Melanocyte of skin (primary cell): ENCODE results near the gene DNAJC5G. TPM values are rescaled to one million over a fixed set of nuclear protein-coding genes. Genes with fewer than 3 reads are reported as not detected.

Source experiments
- total RNA-seq, 2 donors: library from RNA; depleted of rRNA; stranded (reverse); fragments of >200 nt; gene quantifications; 2 replicates each; pipeline ENCODE4 v1.2.3, GENCODE V29; 2012

The DNAJC5G gene
- not detected for total RNA-seq

DNA sequence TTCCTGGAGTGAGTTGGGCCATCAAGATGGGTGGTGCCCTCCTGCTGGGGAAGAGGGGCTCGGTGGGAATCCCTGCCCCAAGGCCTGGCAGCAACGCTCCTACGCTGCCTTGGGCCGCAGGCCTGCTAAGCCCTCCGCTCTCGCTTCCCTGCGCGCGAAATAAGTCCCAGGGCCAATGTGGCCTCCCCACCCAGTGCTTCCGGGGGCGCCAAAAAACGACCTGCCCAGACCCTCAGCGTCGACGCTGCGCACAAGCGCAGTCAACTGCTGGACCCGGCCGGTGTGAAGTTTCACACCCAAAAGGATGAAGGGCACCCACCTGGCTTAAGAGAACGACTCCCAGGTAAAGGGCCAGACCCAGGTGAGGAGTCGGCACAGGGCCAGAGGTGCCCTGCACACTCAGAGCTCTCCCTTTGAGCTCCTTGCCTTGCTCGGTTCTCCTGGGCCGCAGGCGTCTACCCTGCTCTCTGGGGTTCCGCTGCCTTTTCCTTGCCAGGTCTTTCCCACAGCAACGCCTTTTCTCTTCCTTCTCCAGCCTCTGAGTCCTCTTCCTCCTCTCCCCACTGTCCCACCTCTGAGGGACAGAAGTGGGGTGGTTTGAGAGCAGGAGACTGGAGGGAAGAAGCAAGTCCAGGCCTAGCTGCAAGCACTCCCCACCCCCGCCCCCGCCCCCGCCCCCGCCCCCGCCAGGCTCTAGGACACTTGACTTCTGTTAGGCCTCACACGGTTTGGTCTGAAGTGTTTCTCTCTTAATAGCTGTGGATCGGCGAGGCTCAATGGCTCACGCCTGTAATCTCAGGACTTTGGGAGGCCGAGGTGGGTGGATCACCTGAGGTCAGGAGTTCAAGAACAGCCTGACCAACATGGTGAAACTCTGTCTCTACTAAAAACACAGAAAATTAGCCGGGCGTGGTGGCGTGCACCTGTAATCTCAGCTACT, at the start of gene DNAJC5G:
TSS of gene DNAJC5G (plus strand) at position 223 of the 940 bp plus-strand sequence. CDS start 1,296 bp downstream, outside the sequence.

GRCh38 chr2:27262379-27263286, 12.6 kb upstream of the DNAJC5G start, which contains the start of gene SLC30A3:
TSS of gene SLC30A3 (minus strand) at chr2:27263047. CDS start at chr2:27262906, 141 bp downstream.

GRCh38 chr2:27281855-27282559, 6.8 kb downstream of the DNAJC5G start, which contains the start of gene TRIM54:
TSS of gene TRIM54 (plus strand) at chr2:27282429. CDS start at chr2:27282732, 303 bp downstream.

GRCh38 chr2:27308359-27308881, 33.2 kb downstream of the DNAJC5G start, which contains the start of gene UCN:
TSS of gene UCN (minus strand) at chr2:27308445. CDS start at chr2:27307895, 550 bp downstream.

DNA sequence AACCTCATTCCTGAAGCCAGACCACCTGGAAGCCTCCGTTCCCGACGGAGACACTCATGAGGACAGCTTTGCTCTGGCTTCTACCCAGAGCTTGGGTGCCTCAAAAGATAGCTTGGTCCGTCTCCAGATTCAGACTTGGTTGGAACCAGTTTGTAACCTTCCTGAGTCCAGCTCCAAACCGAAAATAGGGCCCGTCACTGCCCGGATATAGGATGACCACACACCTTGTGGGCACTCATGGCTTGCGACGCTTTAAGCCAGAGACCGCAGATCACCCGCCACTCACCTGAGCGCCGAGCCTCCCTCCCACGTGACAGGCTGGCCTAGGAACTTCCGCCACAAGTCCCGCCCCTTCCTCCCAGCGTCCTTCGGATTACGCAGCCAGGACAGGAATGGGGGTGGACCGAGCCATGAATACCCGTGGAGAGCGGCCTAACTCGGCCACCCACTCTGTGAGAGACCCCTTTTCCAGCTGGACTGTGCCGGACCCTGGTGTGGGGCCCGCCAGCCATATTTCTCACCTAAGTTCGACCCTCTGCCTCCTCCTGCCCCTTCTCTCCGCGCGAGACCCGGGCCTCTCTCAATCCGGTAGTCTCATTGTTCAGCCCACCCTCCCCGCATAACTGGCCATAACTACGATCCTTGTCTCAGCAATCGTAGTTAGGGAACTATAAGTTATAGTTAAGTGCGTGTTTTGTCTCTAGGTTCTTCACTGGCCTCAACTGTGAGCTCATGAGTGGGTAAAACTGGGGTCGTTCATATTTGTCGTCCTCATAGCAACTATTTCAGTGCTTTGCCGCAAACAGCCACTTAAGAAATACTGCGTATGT, 47.7 kb downstream of the DNAJC5G start, which contains the start of gene MPV17:
TSS of gene MPV17 (minus strand) at position 332 of the 830 bp plus-strand sequence. CDS start 580 bp downstream, outside the sequence.

Other genes starting within 250 kb of the DNAJC5G start
- gene TMEM214, start 242.5 kb upstream of the DNAJC5G start, total RNA-seq = 10 to 100 TPM; 43.7 to 47.6 TPM
- gene AGBL5, start 223.8 kb upstream of the DNAJC5G start, total RNA-seq = 10 to 100 TPM; 13.8 to 15.7 TPM
- 100 to 1,000 TPM; 137 to 193 TPM for gene OST4, start 203.8 kb upstream of the DNAJC5G start, total RNA-seq
- gene EMILIN1, start 196.8 kb upstream of the DNAJC5G start, total RNA-seq = 1 to 10 TPM; 4.8 to 8.0 TPM
- gene KHK, start 188.7 kb upstream of the DNAJC5G start, total RNA-seq = 1 to 10 TPM; 2.8 to 3.7 TPM
- 1 to 10 TPM; 4.7 to 6.2 TPM for gene CGREF1, start 156.3 kb upstream of the DNAJC5G start, total RNA-seq
- under 1 TPM in 1 of 2 donors, not detected in 1; under 0.01 TPM for gene ABHD1, start 151.6 kb upstream of the DNAJC5G start, total RNA-seq
- gene PREB, start 140.8 kb upstream of the DNAJC5G start, total RNA-seq = 10 to 100 TPM; 56.8 to 75.6 TPM
- not detected for gene PRR30, start 136.0 kb upstream of the DNAJC5G start, total RNA-seq
- gene TCF23, start 126.4 kb upstream of the DNAJC5G start, total RNA-seq = not detected
- gene ATRAID, start 63.4 kb upstream of the DNAJC5G start, total RNA-seq = 100 to 1,000 TPM; 150 to 212 TPM
- gene SLC5A6, start 63.2 kb upstream of the DNAJC5G start, total RNA-seq = 10 to 100 TPM; 35.8 to 87.9 TPM
- gene CAD, start 58.1 kb upstream of the DNAJC5G start, total RNA-seq = 10 to 100 TPM; 23.7 to 41.3 TPM
- under 1 TPM in 1 of 2 donors, not detected in 1; 0.34 TPM for gene SLC30A3, start 12.4 kb upstream of the DNAJC5G start, total RNA-seq
- not detected for gene TRIM54, start 7.0 kb downstream of the DNAJC5G start, total RNA-seq
- 1 to 10 TPM in 1 of 2 donors, under 1 TPM in 1; 0.67 to 2.1 TPM for gene UCN, start 33.0 kb downstream of the DNAJC5G start, total RNA-seq
- gene MPV17, start 47.7 kb downstream of the DNAJC5G start, total RNA-seq = 100 to 1,000 TPM in 1 of 2 donors, 10 to 100 TPM in 1; 88.2 to 118 TPM
- 10 to 100 TPM; 45.1 to 57.6 TPM for gene GTF3C2, start 81.3 kb downstream of the DNAJC5G start, total RNA-seq
- 10 to 100 TPM; 25.5 to 28.6 TPM for gene EIF2B4, start 94.9 kb downstream of the DNAJC5G start, total RNA-seq
- gene SNX17, start 95.2 kb downstream of the DNAJC5G start, total RNA-seq = 100 to 1,000 TPM; 109 to 136 TPM
- gene ZNF513, start 105.3 kb downstream of the DNAJC5G start, total RNA-seq = 1 to 10 TPM; 6.9 to 9.0 TPM
- gene PPM1G, start 134.2 kb downstream of the DNAJC5G start, total RNA-seq = 10 to 100 TPM; 48.9 to 98.6 TPM
- 10 to 100 TPM; 89.9 to 95.3 TPM for gene NRBP1, start 153.2 kb downstream of the DNAJC5G start, total RNA-seq
- gene KRTCAP3, start 166.9 kb downstream of the DNAJC5G start, total RNA-seq = not detected
- gene IFT172, start 214.3 kb downstream of the DNAJC5G start, total RNA-seq = 10 to 100 TPM; 16.0 to 22.4 TPM
- 1 to 10 TPM in 1 of 2 donors, under 1 TPM in 1; 0.33 to 2.1 TPM for gene FNDC4, start 219.8 kb downstream of the DNAJC5G start, total RNA-seq
- not detected for gene GCKR, start 221.4 kb downstream of the DNAJC5G start, total RNA-seq